Mesothelial cell of epicardium (in vitro differentiated cells): Measurements from ENCODE around the gene PPP1CB. TPM values are rescaled to one million over a fixed set of nuclear protein-coding genes. Genes with fewer than 3 reads are reported as not detected.

Experiments
- DNase-seq, 2 experiments: peaks; one replicate each; pipeline ENCODE4 v3.0.0; 2021; ENCODE audit warnings: low spot score in 2 of 2; ENCODE audit not compliant: unreplicated experiment in 2 of 2
- H3K27ac Mint-ChIP-seq: 2 replicates; pipeline ENCODE4 v1.8.0; 2021; ENCODE audit warnings: mixed read lengths
- H3K27me3 Mint-ChIP-seq: 2 replicates; pipeline ENCODE4 v1.8.0; 2021; ENCODE audit warnings: low read depth, mixed read lengths
- H3K36me3 Mint-ChIP-seq: 2 replicates; pipeline ENCODE4 v1.8.0; 2021; ENCODE audit warnings: mixed read lengths
- H3K4me1 Mint-ChIP-seq: 2 replicates; pipeline ENCODE4 v1.8.0; 2021; ENCODE audit warnings: mixed read lengths
- H3K4me3 Mint-ChIP-seq: 2 replicates; pipeline ENCODE4 v1.8.0; 2021; ENCODE audit warnings: mild to moderate bottlenecking, moderate library complexity, mixed read lengths
- H3K9me3 Mint-ChIP-seq: 2 replicates; pipeline ENCODE4 v1.8.0; 2021; ENCODE audit warnings: mixed read lengths
- total RNA-seq: library from RNA; stranded (reverse); gene quantifications from 3 replicates; pipeline ENCODE4 v1.2.1, GENCODE V29; 2021
- TF ChIP-seq, protein P1 (sequence below): fragments of 200-600 bp; sonication (generic); IDR thresholded peaks from one replicate; pipeline ENCODE4 v1.5.0; 2021; ENCODE audit warnings: antibody characterized with exemption; ENCODE audit not compliant: unreplicated experiment

Gene PPP1CB
- total RNA-seq, 1 donor from 2014 or later: 161 TPM

DNA sequence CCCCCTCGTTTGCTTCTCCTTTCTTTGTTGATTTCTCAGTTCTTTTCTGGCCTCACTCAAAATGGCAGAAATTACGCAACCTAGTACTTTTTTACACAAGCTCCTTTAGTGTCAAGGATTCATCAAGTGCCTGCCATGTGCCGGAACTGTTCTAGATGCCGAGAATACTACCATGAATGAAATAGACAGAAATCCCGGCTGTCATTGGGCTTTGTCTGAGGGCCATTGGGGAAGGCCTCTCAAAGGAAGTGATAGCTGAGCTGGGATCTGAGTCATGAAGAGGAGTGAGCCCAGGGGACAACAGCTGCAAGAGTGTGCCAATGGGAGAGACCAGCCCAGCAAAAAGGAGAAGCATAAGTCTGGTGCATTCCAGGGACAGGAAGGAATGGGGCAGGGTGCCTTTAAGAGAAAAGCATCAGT is 34.3 kb upstream of the PPP1CB start:
- H3K27ac Mint-ChIP-seq: peak overlapping the region; percentile 98
- H3K4me1 Mint-ChIP-seq: peaks cover 26% of the 10 kb centered on the region
- H3K4me3 Mint-ChIP-seq: no peak overlapping the region
- peaks cover 7% of the 10 kb centered on the region for H3K9me3 Mint-ChIP-seq
- no peaks in the 10 kb centered on the region for H3K36me3 Mint-ChIP-seq
- no peak for DNase-seq
- TF ChIP-seq, protein P1, sequence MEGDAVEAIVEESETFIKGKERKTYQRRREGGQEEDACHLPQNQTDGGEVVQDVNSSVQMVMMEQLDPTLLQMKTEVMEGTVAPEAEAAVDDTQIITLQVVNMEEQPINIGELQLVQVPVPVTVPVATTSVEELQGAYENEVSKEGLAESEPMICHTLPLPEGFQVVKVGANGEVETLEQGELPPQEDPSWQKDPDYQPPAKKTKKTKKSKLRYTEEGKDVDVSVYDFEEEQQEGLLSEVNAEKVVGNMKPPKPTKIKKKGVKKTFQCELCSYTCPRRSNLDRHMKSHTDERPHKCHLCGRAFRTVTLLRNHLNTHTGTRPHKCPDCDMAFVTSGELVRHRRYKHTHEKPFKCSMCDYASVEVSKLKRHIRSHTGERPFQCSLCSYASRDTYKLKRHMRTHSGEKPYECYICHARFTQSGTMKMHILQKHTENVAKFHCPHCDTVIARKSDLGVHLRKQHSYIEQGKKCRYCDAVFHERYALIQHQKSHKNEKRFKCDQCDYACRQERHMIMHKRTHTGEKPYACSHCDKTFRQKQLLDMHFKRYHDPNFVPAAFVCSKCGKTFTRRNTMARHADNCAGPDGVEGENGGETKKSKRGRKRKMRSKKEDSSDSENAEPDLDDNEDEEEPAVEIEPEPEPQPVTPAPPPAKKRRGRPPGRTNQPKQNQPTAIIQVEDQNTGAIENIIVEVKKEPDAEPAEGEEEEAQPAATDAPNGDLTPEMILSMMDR: no peak
- H3K27me3 Mint-ChIP-seq: no peaks in the 10 kb centered on the region

DNA sequence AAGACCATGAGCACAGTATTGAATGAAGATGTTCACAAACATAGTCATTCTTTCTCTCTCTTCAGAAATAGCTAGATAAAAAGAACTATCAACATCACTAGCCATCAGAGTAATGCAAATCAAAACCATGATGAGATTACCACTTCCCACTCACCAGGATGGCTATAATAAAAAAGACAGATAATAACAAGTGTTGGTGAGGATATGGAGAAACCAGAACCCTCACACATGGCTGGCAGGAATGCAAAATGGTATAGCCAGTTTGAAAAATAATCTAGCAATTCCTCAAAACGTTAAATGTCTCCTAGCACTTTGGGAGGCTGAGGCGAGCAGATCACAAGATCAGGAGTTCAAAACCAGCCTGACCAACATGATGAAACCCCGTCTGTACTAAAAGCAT is 31.3 kb upstream of the PPP1CB start:
- TF ChIP-seq, protein P1: no peak
- peaks cover 33% of the 10 kb centered on the region for H3K4me1 Mint-ChIP-seq
- DNase-seq: no peak
- H3K9me3 Mint-ChIP-seq: peaks cover 3% of the 10 kb centered on the region
- no peak overlapping the region for H3K27ac Mint-ChIP-seq
- no peaks in the 10 kb centered on the region for H3K36me3 Mint-ChIP-seq
- no peak overlapping the region for H3K4me3 Mint-ChIP-seq
- no peaks in the 10 kb centered on the region for H3K27me3 Mint-ChIP-seq

DNA sequence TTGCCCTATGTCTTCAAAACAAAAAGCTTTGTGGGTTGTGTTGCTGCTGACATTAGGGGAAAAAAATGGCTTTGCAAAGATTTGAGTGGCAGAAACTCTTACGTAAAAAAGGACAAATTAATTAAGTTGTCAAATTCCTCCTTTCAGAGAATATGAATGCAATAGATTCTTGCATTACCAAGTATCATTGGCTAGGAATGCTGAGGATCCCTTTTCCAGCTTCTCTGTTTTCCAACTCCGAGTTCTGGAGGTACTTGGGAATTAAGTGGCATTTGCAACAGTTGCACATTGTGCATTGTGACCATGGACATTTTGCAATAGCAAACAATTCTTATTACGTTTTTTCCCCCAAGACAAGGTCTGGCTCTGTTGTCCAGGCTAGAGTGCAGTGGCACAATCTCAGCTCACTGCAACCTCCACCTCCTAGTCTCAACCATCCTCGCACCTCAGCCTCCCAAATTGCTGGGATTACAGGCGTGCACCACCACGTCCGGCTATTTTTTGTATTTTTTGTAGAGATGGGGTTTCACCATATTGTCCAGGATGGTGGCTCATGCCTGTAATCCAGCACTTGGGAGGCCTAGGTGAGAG is 29.9 kb upstream of the PPP1CB start:
- Mint-ChIP-seq H3K9me3 (peaks cover 3% of the 10 kb centered on the region), H3K4me1 (peaks cover 24% of the 10 kb centered on the region), H3K4me3 (no peak overlapping the region), H3K27ac (no peak overlapping the region), H3K36me3 (no peaks in the 10 kb centered on the region), H3K27me3 (no peaks in the 10 kb centered on the region)
- TF ChIP-seq, protein P1: no peak
- DNase-seq: no peak

DNA sequence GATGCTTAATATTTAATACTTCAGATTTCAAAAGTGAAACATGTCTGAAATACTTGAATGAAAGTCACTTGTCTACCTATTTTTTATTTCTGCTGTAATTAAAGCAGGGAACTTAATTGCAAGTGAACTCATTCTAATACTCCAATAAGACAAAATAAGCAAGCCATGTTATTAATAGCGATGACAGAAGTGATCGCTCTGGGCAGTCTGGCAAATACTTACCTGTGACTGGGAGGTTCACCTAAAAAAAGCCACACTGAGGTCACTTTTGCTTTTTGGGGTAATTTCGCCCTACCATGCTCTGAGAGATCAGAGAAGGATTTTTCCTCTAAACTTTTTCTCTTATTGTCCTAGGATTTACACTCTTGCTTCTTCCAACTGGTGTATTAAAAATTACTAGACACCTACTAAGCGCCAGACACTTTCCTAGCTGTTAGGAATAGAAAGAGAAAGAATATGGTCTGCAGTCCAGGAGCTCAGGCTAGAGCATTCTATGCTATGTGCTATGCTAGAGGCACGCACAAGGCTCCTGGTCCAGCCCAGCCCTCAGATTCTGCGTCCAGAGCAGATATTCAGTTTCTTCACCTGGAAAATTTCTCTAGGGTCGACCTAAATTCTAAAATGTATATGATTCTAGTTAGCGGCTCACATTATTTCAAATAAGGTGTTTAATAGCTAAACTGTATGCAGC is 26.5 kb upstream of the PPP1CB start:
- Mint-ChIP-seq H3K36me3 (no peaks in the 10 kb centered on the region), H3K4me3 (no peak overlapping the region), H3K27ac (no peak overlapping the region), H3K4me1 (peaks cover 18% of the 10 kb centered on the region), H3K27me3 (no peaks in the 10 kb centered on the region), H3K9me3 (peaks cover 3% of the 10 kb centered on the region)
- TF ChIP-seq, protein P1: no peak
- DNase-seq: no peak

DNA sequence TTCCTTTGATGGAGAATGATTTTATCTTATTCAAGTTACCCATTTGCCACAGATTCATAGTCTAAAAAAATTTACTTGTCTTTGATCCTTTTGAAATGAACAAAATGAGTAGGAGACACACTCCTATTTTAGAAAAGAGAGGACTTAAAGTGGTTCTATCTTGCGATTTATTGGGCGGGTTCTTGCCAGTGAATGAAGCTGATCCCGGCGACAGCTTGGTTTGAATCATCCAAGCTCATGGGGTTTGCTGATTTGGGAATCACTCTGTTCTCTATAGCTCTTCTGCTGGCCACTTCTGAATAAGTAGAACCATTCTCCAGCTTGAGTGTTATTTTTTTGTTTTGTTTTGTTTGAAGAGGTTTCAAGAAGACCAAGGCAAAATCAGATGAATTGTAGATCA is 25.5 kb upstream of the PPP1CB start:
- H3K27ac Mint-ChIP-seq: no peak overlapping the region
- TF ChIP-seq, protein P1: no peak
- no peaks in the 10 kb centered on the region for H3K36me3 Mint-ChIP-seq

More for the DNA sequence above, 25.5 kb upstream of the PPP1CB start:
- no peaks in the 10 kb centered on the region for H3K9me3 Mint-ChIP-seq
- no peak for DNase-seq
- H3K27me3 Mint-ChIP-seq: no peaks in the 10 kb centered on the region
- H3K4me3 Mint-ChIP-seq: no peak overlapping the region
- peaks cover 18% of the 10 kb centered on the region for H3K4me1 Mint-ChIP-seq
